ENCODE results near the gene CCL1. TPM values are rescaled to one million over a fixed set of nuclear protein-coding genes. Genes with fewer than 3 reads are reported as not detected.

Gene CCL1
- total RNA-seq, 1 donor from 2014 or later, result not detected

- Histone ChIP-seq H3K9me3 (replicated peaks) (no peaks in the 10 kb centered on the region), H3K4me1 (no peaks in the 10 kb centered on the region), H3K4me3 (no peak overlapping the region), H3K27me3 (ENCODE audit: low read depth) (peaks cover 62% of the 10 kb centered on the region), H3K27ac (replicated peaks) (no peak overlapping the region), H3K36me3 (no peaks in the 10 kb centered on the region)
- intact Hi-C loops (cut with micrococcal nuclease), result no loop called here
- DNase-seq, result no peak
- no peak for TF ChIP-seq CTCF (IDR thresholded peaks at IDR 0.05; ENCODE audit: borderline replicate concordance)
Observed at GRCh38 chr17:34406226-34406625, 43.2 kb upstream of the CCL1 start.

GRCh38 chr17:34403006-34403405 is 40.0 kb upstream of the CCL1 start:
- no peaks in the 10 kb centered on the region for H3K9me3 ChIP-seq (replicated peaks)
- peaks cover 60% of the 10 kb centered on the region for H3K27me3 ChIP-seq (ENCODE audit: low read depth)
- H3K4me3 ChIP-seq, result no peak overlapping the region
- TF ChIP-seq CTCF (IDR thresholded peaks at IDR 0.05; ENCODE audit: borderline replicate concordance), result no peak
- DNase-seq, result no peak
- no peaks in the 10 kb centered on the region for H3K36me3 ChIP-seq
- no peak overlapping the region for H3K27ac ChIP-seq (replicated peaks)
- intact Hi-C loops (cut with micrococcal nuclease), result no loop called here
- no peaks in the 10 kb centered on the region for H3K4me1 ChIP-seq

- Histone ChIP-seq H3K27ac (replicated peaks) (no peak overlapping the region), H3K27me3 (ENCODE audit: low read depth) (peaks cover 61% of the 10 kb centered on the region), H3K36me3 (no peaks in the 10 kb centered on the region), H3K4me3 (no peak overlapping the region), H3K4me1 (no peaks in the 10 kb centered on the region), H3K9me3 (replicated peaks) (no peaks in the 10 kb centered on the region)
- intact Hi-C loops (cut with micrococcal nuclease), result no loop called here
- TF ChIP-seq CTCF (IDR thresholded peaks at IDR 0.05; ENCODE audit: borderline replicate concordance), result no peak
- no peak for DNase-seq
Observed at GRCh38 chr17:34401165-34401564, 38.1 kb upstream of the CCL1 start.

- H3K9me3 ChIP-seq (replicated peaks), result no peaks in the 10 kb centered on the region
- no peaks in the 10 kb centered on the region for H3K4me1 ChIP-seq
- TF ChIP-seq CTCF (IDR thresholded peaks at IDR 0.05; ENCODE audit: borderline replicate concordance), result no peak
- intact Hi-C loops (cut with micrococcal nuclease), result no loop called here
- no peak overlapping the region for H3K4me3 ChIP-seq
- H3K27me3 ChIP-seq (ENCODE audit: low read depth), result peaks cover 60% of the 10 kb centered on the region
- H3K27ac ChIP-seq (replicated peaks), result no peak overlapping the region
- H3K36me3 ChIP-seq, result no peaks in the 10 kb centered on the region
- no peak for DNase-seq
Observed at GRCh38 chr17:34400301-34400931, 37.4 kb upstream of the CCL1 start.

GRCh38 chr17:34399725-34400124 is 36.7 kb upstream of the CCL1 start:
- DNase-seq, result no peak
- H3K4me1 ChIP-seq, result no peaks in the 10 kb centered on the region
- H3K36me3 ChIP-seq, result no peaks in the 10 kb centered on the region
- no peaks in the 10 kb centered on the region for H3K9me3 ChIP-seq (replicated peaks)
- TF ChIP-seq CTCF (IDR thresholded peaks at IDR 0.05; ENCODE audit: borderline replicate concordance), result no peak
- no peak overlapping the region for H3K4me3 ChIP-seq
- peaks cover 67% of the 10 kb centered on the region for H3K27me3 ChIP-seq (ENCODE audit: low read depth)
- intact Hi-C loops (cut with micrococcal nuclease), result no loop called here
- no peak overlapping the region for H3K27ac ChIP-seq (replicated peaks)
